Astrocyte of the cerebellum (primary cell): ENCODE results near the gene TLE3.

Experiments used
- DNase-seq: peaks from one replicate; pipeline ENCODE4 v3.0.0-alpha.2; 2011; ENCODE audit warnings: low read depth
- H3K4me3 ChIP-seq: 2 replicates; pipeline ENCODE4 v1.5.1; 2011; ENCODE audit warnings: mild to moderate bottlenecking, low read depth, low read length, moderate library complexity
- in situ Hi-C: cut with HindIII; loops from 2 replicates; pipeline ENCODE4 v1.10.0; 2017; ENCODE audit warnings: low sequenced_read_pairs
- TF ChIP-seq, protein P1 (sequence below): IDR thresholded peaks from 2 replicates; pipeline ENCODE4 v1.5.1; 2012; ENCODE audit warnings: low read length, low read depth, moderate library complexity, mild to moderate bottlenecking; ENCODE audit errors: missing control alignments

TLE3 gene

DNA sequence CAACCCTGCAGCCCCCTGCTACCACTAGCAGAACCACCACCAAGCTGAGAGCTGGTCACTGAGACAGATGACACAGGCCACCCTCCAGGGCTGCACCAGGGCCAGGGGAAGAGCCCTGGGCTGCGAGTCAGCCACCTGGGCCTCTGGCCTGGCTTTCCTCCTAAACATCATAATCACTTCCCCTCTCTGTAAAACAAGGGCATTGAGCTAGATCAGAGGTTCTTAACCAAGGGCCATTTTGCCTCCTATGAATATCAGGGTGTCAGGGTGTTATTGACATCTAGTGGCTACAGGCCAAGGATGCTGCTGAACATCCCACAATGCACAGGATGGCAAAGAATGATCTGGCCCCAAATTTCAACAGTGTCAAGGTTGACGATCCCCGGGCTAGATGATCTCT, 25.2 kb downstream of the TLE3 start:
- no peak overlapping the region for H3K4me3 ChIP-seq
- DNase-seq, result no peak
- TF ChIP-seq, protein P1, sequence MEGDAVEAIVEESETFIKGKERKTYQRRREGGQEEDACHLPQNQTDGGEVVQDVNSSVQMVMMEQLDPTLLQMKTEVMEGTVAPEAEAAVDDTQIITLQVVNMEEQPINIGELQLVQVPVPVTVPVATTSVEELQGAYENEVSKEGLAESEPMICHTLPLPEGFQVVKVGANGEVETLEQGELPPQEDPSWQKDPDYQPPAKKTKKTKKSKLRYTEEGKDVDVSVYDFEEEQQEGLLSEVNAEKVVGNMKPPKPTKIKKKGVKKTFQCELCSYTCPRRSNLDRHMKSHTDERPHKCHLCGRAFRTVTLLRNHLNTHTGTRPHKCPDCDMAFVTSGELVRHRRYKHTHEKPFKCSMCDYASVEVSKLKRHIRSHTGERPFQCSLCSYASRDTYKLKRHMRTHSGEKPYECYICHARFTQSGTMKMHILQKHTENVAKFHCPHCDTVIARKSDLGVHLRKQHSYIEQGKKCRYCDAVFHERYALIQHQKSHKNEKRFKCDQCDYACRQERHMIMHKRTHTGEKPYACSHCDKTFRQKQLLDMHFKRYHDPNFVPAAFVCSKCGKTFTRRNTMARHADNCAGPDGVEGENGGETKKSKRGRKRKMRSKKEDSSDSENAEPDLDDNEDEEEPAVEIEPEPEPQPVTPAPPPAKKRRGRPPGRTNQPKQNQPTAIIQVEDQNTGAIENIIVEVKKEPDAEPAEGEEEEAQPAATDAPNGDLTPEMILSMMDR, result no peak
- in situ Hi-C loops, result no loop called here

DNA sequence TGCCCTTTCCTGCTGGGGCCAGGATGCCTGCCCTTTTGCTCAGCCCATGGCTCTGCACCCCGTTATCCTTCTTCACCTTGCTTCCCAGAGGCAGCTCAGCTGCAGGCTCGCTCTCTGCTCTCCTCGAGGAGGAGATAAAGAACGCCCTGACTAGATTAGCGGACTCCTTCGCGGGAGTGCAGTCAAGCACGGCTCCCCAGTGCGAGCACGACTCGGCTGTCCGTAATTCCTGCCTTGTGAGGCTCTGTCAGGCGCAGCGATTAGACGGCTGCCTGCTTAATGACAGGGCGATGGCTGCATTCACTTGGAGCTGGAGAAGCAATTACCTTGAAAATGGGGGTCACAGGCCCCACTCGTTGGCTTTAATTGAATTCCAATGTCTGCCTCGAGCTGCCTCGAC, 25.9 kb downstream of the TLE3 start:
- DNase-seq, result no peak
- TF ChIP-seq, protein P1, result no peak
- H3K4me3 ChIP-seq, result no peak overlapping the region
- in situ Hi-C loops, result no loop called here

DNA sequence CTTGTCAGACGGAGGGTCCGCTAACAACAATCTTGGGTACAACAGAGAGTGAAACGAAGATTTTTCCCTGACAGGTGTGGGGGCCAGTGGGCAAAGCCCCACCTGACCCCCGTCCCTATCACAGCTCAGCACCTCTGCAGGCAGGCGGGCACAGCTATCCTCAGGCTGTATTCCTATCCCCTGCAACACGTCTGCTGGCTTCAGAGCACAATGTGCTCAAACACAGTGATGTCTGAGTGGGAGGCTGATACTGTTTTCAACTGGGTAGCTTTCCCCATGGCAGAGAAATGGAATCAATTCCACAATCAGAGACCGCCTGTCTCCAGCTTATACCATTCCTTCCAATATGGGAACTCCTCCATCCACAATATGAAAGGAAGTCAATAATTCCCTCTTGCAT, 28.0 kb downstream of the TLE3 start:
- TF ChIP-seq, protein P1, result no peak
- no peak for DNase-seq
- in situ Hi-C loops, result no loop called here
- no peak overlapping the region for H3K4me3 ChIP-seq

DNA sequence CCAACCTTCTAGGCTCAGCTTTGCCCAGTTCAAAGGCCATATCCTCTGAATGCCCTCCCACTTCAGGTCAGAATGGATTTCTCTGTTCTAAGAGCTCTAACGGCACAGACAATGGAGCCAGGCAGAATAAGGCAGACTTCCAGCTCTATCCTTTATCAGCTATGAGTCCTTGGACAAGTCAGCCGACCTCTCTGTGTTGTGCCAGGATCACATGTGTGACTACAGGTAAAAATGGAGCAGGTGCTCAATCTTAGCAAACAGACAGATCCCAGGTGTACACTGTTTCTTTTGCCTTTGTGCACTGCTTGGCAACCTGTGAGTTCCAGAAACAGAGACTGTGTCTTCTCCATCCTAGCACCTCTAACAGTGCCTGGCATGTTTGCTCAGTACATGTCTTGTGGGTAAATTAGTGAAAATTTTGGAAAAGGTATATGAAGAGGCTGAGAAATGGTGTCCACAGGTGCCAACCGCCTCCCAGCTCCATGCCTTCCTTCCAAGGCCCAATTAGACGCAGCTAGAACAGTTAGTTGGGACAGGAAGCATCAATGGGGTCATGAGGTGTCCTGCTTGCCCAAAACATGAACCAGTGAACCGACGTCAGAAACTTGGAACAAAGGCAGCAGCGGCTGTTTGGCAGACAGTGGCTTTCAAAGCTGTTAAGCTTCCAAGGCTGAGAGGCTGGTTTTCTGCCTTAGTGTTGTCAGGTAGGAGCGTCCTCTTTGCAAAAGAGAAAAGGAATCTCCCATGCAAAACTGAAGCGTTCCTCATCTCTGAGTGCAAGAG, 28.7 kb downstream of the TLE3 start:
- in situ Hi-C loops, result no loop called here
- DNase-seq, result no peak
- no peak overlapping the region for H3K4me3 ChIP-seq
- TF ChIP-seq, protein P1, result no peak

DNA sequence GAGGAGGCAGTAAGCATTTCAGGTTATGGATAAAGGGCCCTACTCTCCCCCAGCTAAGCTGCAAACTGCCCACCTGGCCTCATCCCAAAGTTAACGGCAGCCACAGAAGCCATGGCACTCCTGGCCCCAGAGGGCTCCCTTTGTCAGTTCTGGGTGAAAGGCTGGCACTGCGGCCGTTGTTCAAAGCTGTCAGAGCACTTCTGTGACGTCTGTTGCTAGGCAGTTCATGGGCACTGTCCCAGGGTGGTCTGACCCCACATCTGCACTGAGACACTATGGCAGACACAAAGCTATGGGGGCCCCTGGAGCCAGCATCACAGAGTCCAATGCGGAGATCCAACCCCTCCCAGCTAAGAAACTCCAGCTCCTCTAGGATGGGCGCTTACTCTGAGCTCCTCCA, 30.0 kb downstream of the TLE3 start:
- DNase-seq, result no peak
- TF ChIP-seq, protein P1, result no peak
- no peak overlapping the region for H3K4me3 ChIP-seq
- in situ Hi-C loops, result no loop called here

DNA sequence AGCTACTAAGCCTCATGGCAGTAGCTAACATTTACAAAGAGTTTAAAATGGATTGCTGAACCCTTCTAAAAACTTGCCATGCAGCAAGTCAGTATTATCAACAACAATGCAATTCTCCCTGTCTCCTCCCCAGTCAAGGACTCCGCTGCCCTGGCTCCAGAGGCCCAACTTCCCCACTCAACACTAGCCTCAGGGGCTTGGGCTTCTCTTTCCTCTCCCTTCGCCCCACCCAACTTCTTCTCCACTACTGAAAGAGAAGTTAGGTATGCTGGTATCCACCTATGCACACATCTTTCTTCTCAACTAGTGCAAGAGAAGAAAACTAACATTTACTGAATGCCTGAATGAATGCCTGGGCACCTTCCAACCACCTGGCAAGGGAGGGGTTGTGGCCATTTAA, 30.7 kb downstream of the TLE3 start:
- no peak overlapping the region for H3K4me3 ChIP-seq
- TF ChIP-seq, protein P1, result no peak
- no peak for DNase-seq
- in situ Hi-C loops, result no loop called here
